Loucy (cell line): ENCODE data around the gene RBM14.

Experiments
- CTCF ChIP-seq: fragments of 200-600 bp; sonication (generic); conservative IDR thresholded peaks from 2 replicates; pipeline ENCODE4 v1.5.1; 2014; ENCODE audit warnings: mild to moderate bottlenecking, antibody characterized with exemption, low read length
- EZH2phosphoT487 ChIP-seq: fragments of 200-600 bp; IDR thresholded peaks from 2 replicates; pipeline ENCODE4 v1.6.1; 2018; ENCODE audit warnings: antibody characterized with exemption, mild to moderate bottlenecking, moderate library complexity, borderline replicate concordance

GRCh38 chr11:66651016-66651415 lies 34.6 kb downstream of the RBM14 start:
- TF ChIP-seq CTCF: no peak
- no peak for TF ChIP-seq EZH2phosphoT487
